CD14-positive monocyte (primary cell): ENCODE measurements around the gene GNB3. TPM values are rescaled to one million over a fixed set of nuclear protein-coding genes. Genes with fewer than 3 reads are reported as not detected.
"Not testable (repeated sequence)": the region's sequence is repeated elsewhere in the genome, so short reads cannot be mapped to it uniquely, and the experiment has no call there.

Experiments used
- DNase-seq, 3 donors: peaks; one replicate each; pipeline ENCODE4 v3.0.0-alpha.2; 2011 to 2022
- H2AFZ ChIP-seq: 2 replicates; pipeline ENCODE4 v1.6.0; 2012; ENCODE audit warnings: mild to moderate bottlenecking, low read depth, low read length, inconsistent platforms; ENCODE audit not compliant: insufficient read depth, poor library complexity, severe bottlenecking
- H3K27ac ChIP-seq, 2 donors: 1 replicate in 1 of 2; 2 replicates in 1 of 2; pipeline ENCODE4 v1.5.1; 2012 to 2013; ENCODE audit warnings: low read length in 2 of 2, control low read depth in 1 of 2, inconsistent platforms in 1 of 2, low read depth in 1 of 2, mild to moderate bottlenecking in 1 of 2
- H3K27me3 ChIP-seq, 2 donors: one replicate each; pipeline versions ENCODE4 v1.6.0 to v1.6.1; 2011 to 2013; ENCODE audit warnings: low read length in 2 of 2; ENCODE audit not compliant: control insufficient read depth in 2 of 2, insufficient read depth in 2 of 2
- H3K36me3 ChIP-seq, 2 donors: replicated peaks in 1 of 2; 1 replicate in 1 of 2; 2 replicates in 1 of 2; pipeline versions ENCODE4 v1.5.1 to v1.6.1; 2012 to 2013; ENCODE audit warnings: low read length in 2 of 2, control low read depth in 1 of 2, inconsistent platforms in 1 of 2, mild to moderate bottlenecking in 1 of 2; ENCODE audit not compliant: insufficient read depth in 2 of 2, control insufficient read depth in 1 of 2
- H3K4me1 ChIP-seq, 2 donors: 1 replicate in 1 of 2; 2 replicates in 1 of 2; pipeline versions ENCODE4 v1.5.1 to v1.6.1; 2012 to 2013; ENCODE audit warnings: low read length in 2 of 2, control low read depth in 1 of 2, inconsistent platforms in 1 of 2, mild to moderate bottlenecking in 1 of 2, moderate library complexity in 1 of 2; ENCODE audit not compliant: insufficient read depth in 2 of 2, control insufficient read depth in 1 of 2
- H3K4me2 ChIP-seq: replicated peaks from 2 replicates; pipeline ENCODE3; 2012; ENCODE audit warnings: low read length, moderate library complexity, mild to moderate bottlenecking; ENCODE audit not compliant: poor library complexity, severe bottlenecking; ENCODE audit errors: extremely low read depth
- H3K4me3 ChIP-seq, 3 experiments: fragments of 200-600 bp in 1 of 3; sonication (generic) in 1 of 3; replicated peaks in 1 of 3; 1 replicate in 2 of 3; 2 replicates in 1 of 3; pipeline ENCODE4 v1.5.1; 2011 to 2013; ENCODE audit warnings: low read length in 3 of 3, mild to moderate bottlenecking in 3 of 3, control low read depth in 2 of 3, low read depth in 2 of 3, inconsistent platforms in 1 of 3, moderate library complexity in 1 of 3
- H3K79me2 ChIP-seq: 2 replicates; pipeline ENCODE4 v1.6.0; 2012; ENCODE audit warnings: mild to moderate bottlenecking, control low read depth, inconsistent platforms, low read length, moderate library complexity; ENCODE audit not compliant: insufficient read depth
- H3K9ac ChIP-seq: 2 replicates; pipeline ENCODE4 v1.6.0; 2017; ENCODE audit warnings: low read length, mild to moderate bottlenecking; ENCODE audit not compliant: insufficient read depth, poor library complexity, severe bottlenecking
- H3K9me3 ChIP-seq, 2 donors: replicated peaks in 1 of 2; 1 replicate in 1 of 2; 2 replicates in 1 of 2; pipeline versions ENCODE4 v1.5.1 to v1.6.1; 2012 to 2013; ENCODE audit warnings: low read length in 2 of 2, control low read depth in 1 of 2; ENCODE audit not compliant: control insufficient read depth in 1 of 2, insufficient read depth in 1 of 2
- H4K20me1 ChIP-seq: 2 replicates; pipeline ENCODE4 v1.6.0; 2012; ENCODE audit warnings: mild to moderate bottlenecking, low read length, control low read depth, moderate library complexity; ENCODE audit not compliant: insufficient read depth
- H3K27ac Mint-ChIP-seq, 7 donors: one replicate each; pipeline ENCODE4 v1.8.0; 2020; ENCODE audit warnings: mild to moderate bottlenecking in 7 of 7, mixed read lengths in 7 of 7, moderate library complexity in 6 of 7, inconsistent platforms in 2 of 7
- H3K27me3 Mint-ChIP-seq, 3 donors: one replicate each; pipeline ENCODE4 v1.8.0; 2021 to 2022; ENCODE audit warnings: low read depth in 3 of 3, mild to moderate bottlenecking in 3 of 3, mixed read lengths in 3 of 3, moderate library complexity in 3 of 3, inconsistent platforms in 1 of 3
- H3K36me3 Mint-ChIP-seq, 2 donors: one replicate each; pipeline ENCODE4 v1.8.0; 2020; ENCODE audit warnings: mixed read lengths in 2 of 2, inconsistent platforms in 1 of 2, mild to moderate bottlenecking in 1 of 2
- H3K4me1 Mint-ChIP-seq: one replicate; pipeline ENCODE4 v1.8.0; 2020; ENCODE audit warnings: mild to moderate bottlenecking, mixed read lengths
- H3K4me3 Mint-ChIP-seq, 2 donors: one replicate each; pipeline ENCODE4 v1.8.0; 2020; ENCODE audit warnings: mild to moderate bottlenecking in 2 of 2, mixed read lengths in 2 of 2, moderate library complexity in 1 of 2
- H3K9me3 Mint-ChIP-seq, 7 donors: one replicate each; pipeline ENCODE4 v1.8.0; 2020 to 2022; ENCODE audit warnings: mixed read lengths in 7 of 7, mild to moderate bottlenecking in 6 of 7, moderate library complexity in 6 of 7, inconsistent platforms in 2 of 7
- WGBS: methylation state at CpG from one replicate; pipeline ENCODE4 v1.1.5; 2013; ENCODE audit warnings: missing lambda C conversion rate; ENCODE audit not compliant: insufficient coverage; 5-methylcytosine and 5-hydroxymethylcytosine counted together
- intact Hi-C, 2 donors: fragments of 100-400 bp; cut with micrococcal nuclease; formaldehyde crosslinking; loops; one replicate each; pipeline versions ENCODE4 v1.15.0 to v1.15.1; 2023
- polyA plus RNA-seq, 3 donors: library from polyadenylated mRNA; depleted of rRNA in 1 of 3; unstranded in 2 of 3; stranded (reverse) in 1 of 3; fragments of 300-500 nt in 2 of 3; fragments of >200 nt in 1 of 3; fragmentation: Illumina TruSeq in 2 of 3; gene quantifications; 1 replicate in 2 of 3; 2 replicates in 1 of 3; pipeline ENCODE4 v1.2.3, GENCODE V29; 2012 to 2021
- TF ChIP-seq, protein P1 (sequence below): fragments of 200-600 bp; IDR thresholded peaks from one replicate; pipeline ENCODE4 v1.8.0; 2022; ENCODE audit warnings: antibody characterized with exemption, mild to moderate bottlenecking

GNB3 gene
- polyA plus RNA-seq, 3 donors = 0.31 TPM; not detected in 2

DNA sequence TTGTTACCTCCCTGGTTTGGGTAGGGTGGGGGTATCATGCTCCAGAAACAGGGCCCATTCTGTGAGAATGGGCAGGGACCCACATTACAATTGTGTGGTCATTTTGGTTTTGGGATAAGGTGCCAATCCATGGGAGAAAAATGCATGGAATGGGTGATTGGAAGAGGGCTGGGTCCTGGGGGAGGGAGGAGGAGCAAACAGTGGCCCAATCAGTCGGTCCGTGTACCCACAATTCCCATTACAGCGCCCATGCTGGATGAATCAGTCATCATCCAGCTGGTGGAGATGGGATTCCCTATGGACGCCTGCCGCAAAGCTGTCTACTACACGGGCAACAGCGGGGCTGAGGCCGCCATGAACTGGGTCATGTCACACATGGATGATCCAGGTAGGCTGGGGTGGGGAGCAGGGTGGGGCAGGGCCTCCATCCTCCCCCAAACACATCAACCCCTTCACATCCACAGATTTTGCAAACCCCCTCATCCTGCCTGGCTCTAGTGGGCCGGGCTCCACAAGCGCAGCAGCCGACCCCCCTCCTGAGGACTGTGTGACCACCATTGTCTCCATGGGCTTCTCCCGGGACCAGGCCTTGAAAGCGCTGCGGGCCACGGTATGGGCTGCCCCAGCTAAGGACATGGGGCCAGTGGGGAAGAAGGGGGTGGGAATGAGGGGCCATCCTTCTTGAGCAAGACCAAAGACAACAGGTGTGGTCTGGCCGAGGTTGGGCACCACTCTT is 23.0 kb downstream of the GNB3 start:
- H3K4me2 ChIP-seq = no peak overlapping the region
- H3K27me3 Mint-ChIP-seq = peaks cover 0 to 5% (median 0%) of the 10 kb centered on the region in 3 donors
- TF ChIP-seq, protein P1, sequence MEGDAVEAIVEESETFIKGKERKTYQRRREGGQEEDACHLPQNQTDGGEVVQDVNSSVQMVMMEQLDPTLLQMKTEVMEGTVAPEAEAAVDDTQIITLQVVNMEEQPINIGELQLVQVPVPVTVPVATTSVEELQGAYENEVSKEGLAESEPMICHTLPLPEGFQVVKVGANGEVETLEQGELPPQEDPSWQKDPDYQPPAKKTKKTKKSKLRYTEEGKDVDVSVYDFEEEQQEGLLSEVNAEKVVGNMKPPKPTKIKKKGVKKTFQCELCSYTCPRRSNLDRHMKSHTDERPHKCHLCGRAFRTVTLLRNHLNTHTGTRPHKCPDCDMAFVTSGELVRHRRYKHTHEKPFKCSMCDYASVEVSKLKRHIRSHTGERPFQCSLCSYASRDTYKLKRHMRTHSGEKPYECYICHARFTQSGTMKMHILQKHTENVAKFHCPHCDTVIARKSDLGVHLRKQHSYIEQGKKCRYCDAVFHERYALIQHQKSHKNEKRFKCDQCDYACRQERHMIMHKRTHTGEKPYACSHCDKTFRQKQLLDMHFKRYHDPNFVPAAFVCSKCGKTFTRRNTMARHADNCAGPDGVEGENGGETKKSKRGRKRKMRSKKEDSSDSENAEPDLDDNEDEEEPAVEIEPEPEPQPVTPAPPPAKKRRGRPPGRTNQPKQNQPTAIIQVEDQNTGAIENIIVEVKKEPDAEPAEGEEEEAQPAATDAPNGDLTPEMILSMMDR = no peak
- H3K36me3 Mint-ChIP-seq = peaks cover 63 to 78% of the 10 kb centered on the region in 2 donors
- no peak overlapping the region for H3K9ac ChIP-seq
- no peak overlapping the region for H3K4me3 Mint-ChIP-seq
- no peak overlapping the region for H3K27ac ChIP-seq
- no peak overlapping the region for H2AFZ ChIP-seq
- peaks cover 65 to 74% of the 10 kb centered on the region in 2 donors for H3K36me3 ChIP-seq
- WGBS = 100% methylated on average over 7 of the region's 16 CpGs
- intact Hi-C loops = no loop called here
- peaks cover 14% of the 10 kb centered on the region for H3K79me2 ChIP-seq
- no peaks in the 10 kb centered on the region for H3K9me3 Mint-ChIP-seq
- H4K20me1 ChIP-seq = peaks cover 12% of the 10 kb centered on the region
- H3K9me3 ChIP-seq = no peaks in the 10 kb centered on the region
- H3K27me3 ChIP-seq = no peaks in the 10 kb centered on the region
- H3K4me3 ChIP-seq = no peak overlapping the region
- H3K27ac Mint-ChIP-seq = peak overlapping the region in 2 of 7 donors; percentile 18 to 46
- peaks cover 14 to 18% of the 10 kb centered on the region in 2 donors for H3K4me1 ChIP-seq
- H3K4me1 Mint-ChIP-seq = peaks cover 16% of the 10 kb centered on the region
- DNase-seq = no peak

DNA sequence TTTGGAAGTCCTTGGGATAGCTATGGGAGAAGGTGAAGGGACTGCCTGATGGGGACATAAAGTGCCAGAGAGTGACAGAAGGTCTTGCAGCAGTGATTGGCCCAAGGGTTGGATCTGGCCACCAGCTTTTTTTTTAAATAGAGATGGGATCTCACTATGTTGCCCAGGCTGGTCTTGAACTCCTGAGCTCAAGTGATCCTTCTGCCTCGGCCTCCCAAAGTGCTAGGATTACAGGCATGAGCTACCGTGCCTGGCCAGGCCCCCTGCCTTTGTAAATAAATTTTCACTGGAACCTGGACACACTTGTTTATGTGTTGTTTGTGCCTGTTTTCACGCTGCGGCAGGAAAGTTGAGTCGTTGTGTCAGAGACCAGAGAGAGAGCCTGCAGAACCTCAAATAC is 24.6 kb downstream of the GNB3 start:
- DNase-seq, H3K4me3 ChIP-seq, H3K9me3 ChIP-seq, H2AFZ ChIP-seq, H3K27me3 Mint-ChIP-seq, H3K4me3 Mint-ChIP-seq, H3K9me3 Mint-ChIP-seq, H3K27ac Mint-ChIP-seq, H3K4me2 ChIP-seq, H3K9ac ChIP-seq, H3K27me3 ChIP-seq, H3K27ac ChIP-seq: not testable (repeated sequence)
- peaks cover 31% of the 10 kb centered on the region for H3K4me1 Mint-ChIP-seq
- intact Hi-C loops = loop anchor here in 1 of 2 donors (5.0 kb wide), 1 partner anchor 247 kb away; no protein-coding TSS in a partner anchor
- 100% methylated on average over 3 of the region's 5 CpGs for whole genome bisulfite sequencing
- H3K36me3 Mint-ChIP-seq = peaks cover 64 to 78% of the 10 kb centered on the region in 2 donors
- peaks cover 27% of the 10 kb centered on the region for H4K20me1 ChIP-seq
- H3K36me3 ChIP-seq = peaks cover 61 to 68% of the 10 kb centered on the region in 2 donors
- peaks cover 22 to 34% of the 10 kb centered on the region in 2 donors for H3K4me1 ChIP-seq
- peaks cover 29% of the 10 kb centered on the region for H3K79me2 ChIP-seq
